NB4 (cell line): ENCODE measurements around the gene VSX2.

Experiments used
- CTCF ChIP-seq: IDR thresholded peaks from one replicate; pipeline ENCODE4 v1.5.1; 2012; ENCODE audit warnings: low read depth, low read length
- MYC ChIP-seq: IDR thresholded peaks from 2 replicates; pipeline ENCODE4 v1.6.1; 2011; ENCODE audit warnings: low read depth, low read length
- POLR2A ChIP-seq: IDR thresholded peaks from 2 replicates; pipeline ENCODE4 v1.6.1; 2011; ENCODE audit warnings: mild to moderate bottlenecking; ENCODE audit not compliant: insufficient read length; ENCODE audit errors: extremely low read depth

- no peak for TF ChIP-seq CTCF
- TF ChIP-seq POLR2A: no peak
- TF ChIP-seq MYC: no peak
Measured at GRCh38 chr14:74289801-74290200, 50.6 kb downstream of the VSX2 start.
